Measurements from ENCODE around the gene ZNF205. TPM values are rescaled to one million over a fixed set of nuclear protein-coding genes. Genes with fewer than 3 reads are reported as not detected.

Gene ZNF205
- total and polyA plus RNA-seq, 9 of the 15 experiments (the other 6 are each of a cell fraction or from before 2014, with no cell fraction given), result 2.4 to 11.8 (median 5.1) TPM; not detected in 2

DNA sequence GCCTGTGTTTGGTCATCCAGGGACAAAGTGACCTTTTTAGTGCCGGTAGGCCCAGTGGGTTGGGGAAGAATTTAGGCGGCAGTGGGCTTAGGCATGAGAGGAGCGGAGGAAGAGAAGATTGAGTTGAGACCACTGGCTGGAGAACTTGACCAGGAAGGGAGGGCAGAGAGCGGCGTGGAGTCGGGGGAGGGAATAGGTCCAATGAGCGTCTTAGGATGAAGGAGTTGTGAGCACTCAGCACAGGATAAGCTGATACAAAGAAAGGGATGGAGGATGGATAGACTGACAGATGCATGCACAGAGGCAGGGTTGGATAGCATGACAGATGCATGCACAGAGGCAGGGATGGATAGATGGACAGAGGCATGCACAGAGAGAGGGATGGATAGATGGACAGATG lies 38.9 kb upstream of the ZNF205 start:
- FAIRE-seq (no peak), ATAC-seq (no peak), DNase-seq (ENCODE audit: extremely low read depth in 1 of 4, low spot score in 3 of 4) (no peak)
- 29% methylated on average over 7 of the region's 7 CpGs for WGBS (ENCODE audit: insufficient coverage, low coverage, missing lambda C conversion rate)
- H3K4me2 ChIP-seq (ENCODE audit: insufficient read depth, low read length), result no peak overlapping the region
- no peak overlapping the region for H2AFZ ChIP-seq (ENCODE audit: low read depth, low read length)
- H3K9me1 ChIP-seq (ENCODE audit: control insufficient read depth, insufficient read depth, low read length), result no peaks in the 10 kb centered on the region
- peaks cover 4 to 12% of the 10 kb centered on the region in 2 experiments; a peak in 4 of 5 replicates for H3K27me3 ChIP-seq (ENCODE audit: control insufficient read depth in 2 of 2, insufficient read depth in 2 of 2, low read length in 2 of 2)
- H4K20me1 ChIP-seq (replicated peaks; ENCODE audit: control insufficient read depth, insufficient read depth, low read length), result no peaks in the 10 kb centered on the region
- no peak for TF ChIP-seq ZNF212 (CRISPR knock-in tag; IDR thresholded peaks at IDR 0.05)
- TF ChIP-seq ETS1 (conservative IDR thresholded peaks at IDR 0.05; ENCODE audit: control insufficient read depth, low read depth, low read length), result no peak
- no peak for TF ChIP-seq KAT2B (IDR thresholded peaks at IDR 0.05; ENCODE audit: low read depth, low read length)
- TF ChIP-seq HSF4 (CRISPR knock-in tag; IDR thresholded peaks at IDR 0.05; ENCODE audit: borderline replicate concordance), result no peak
- TF ChIP-seq CREM (IDR thresholded peaks at IDR 0.05; ENCODE audit: low read depth), result no peak
- POLR2A ChIA-PET, result no interaction called here
- intact Hi-C loops (cut with micrococcal nuclease), result no loop called here
- H3K9me3 ChIP-seq (replicated peaks; ENCODE audit: control insufficient read depth, insufficient read depth, low read depth, low read length), result no peaks in the 10 kb centered on the region
- H3K36me3 ChIP-seq (ENCODE audit: control insufficient read depth, insufficient read depth, low read length), result no peaks in the 10 kb centered on the region
- no peaks in the 10 kb centered on the region for H3K79me2 ChIP-seq (ENCODE audit: control insufficient read depth, insufficient read depth, low read length)
- no peak overlapping the region for H3K27ac ChIP-seq (ENCODE audit: extremely low read depth, low read depth, low read length)
- peaks cover 14 to 24% of the 10 kb centered on the region in 2 experiments for H3K4me1 ChIP-seq (replicated peaks in 1 of 2; ENCODE audit: control insufficient read depth in 2 of 2, insufficient read depth in 2 of 2, low read length in 2 of 2)
- in situ Hi-C loops (cut with MboI), result no loop called here
- CTCF ChIA-PET (ENCODE audit: low intra/inter-chr PET ratio), result no interaction called here
- BruUV-seq (replicated peaks), result no TSS peak
- no peak overlapping the region for H3K9ac ChIP-seq (ENCODE audit: insufficient read depth in 1 of 2, low read depth in 2 of 2, low read length in 2 of 2)
- H3K4me3 ChIP-seq, result no peak overlapping the region
